ENCODE measurements around the gene ARG2. TPM values are rescaled to one million over a fixed set of nuclear protein-coding genes. Genes with fewer than 3 reads are reported as not detected.
"Not testable (repeated sequence)": the region's sequence is repeated elsewhere in the genome, so short reads cannot be mapped to it uniquely, and the experiment has no call there.

ARG2 gene
- total RNA-seq, 3 donors from 2014 or later (not counting 1 experiment from before 2014, with no cell fraction given) = 1.2 to 7.4 (median 1.4) TPM

GRCh38 chr14:67599698-67600561, 19.8 kb upstream of the ARG2 start, which contains the start of gene PIGH:
Gene PIGH (minus strand): TSS chr14:67600268. CDS start chr14:67600203, 65 bp downstream.
- Histone ChIP-seq H3K36me3 (ENCODE audit: control insufficient read depth, insufficient read depth, low read length) (no peaks in the 10 kb centered on the region), H3K27me3 (ENCODE audit: control insufficient read depth, insufficient read depth, low read length) (no peaks in the 10 kb centered on the region)

DNA sequence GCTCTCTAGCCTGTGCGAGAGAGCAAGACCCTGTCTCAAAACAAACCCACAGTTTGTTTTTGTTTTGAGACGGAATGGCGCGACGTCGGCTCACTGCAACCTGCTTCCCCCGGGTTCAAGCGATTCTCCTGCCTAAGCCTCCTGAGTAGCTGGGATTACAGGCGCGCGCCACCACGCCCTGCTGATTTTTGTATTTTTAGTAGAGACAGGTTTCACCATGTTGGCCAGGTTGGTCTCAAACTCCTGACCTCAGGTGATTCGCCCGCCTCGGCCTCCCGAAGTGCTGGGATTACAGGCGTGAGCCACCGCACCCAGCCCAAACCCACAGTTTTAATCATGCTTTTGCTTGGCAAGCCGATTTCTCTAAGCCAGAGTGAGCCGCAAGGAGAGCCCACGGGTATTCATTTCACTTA, 19.2 kb upstream of the ARG2 start:
- H3K9me3 ChIP-seq (ENCODE audit: control insufficient read depth, insufficient read depth, low read length); ATAC-seq; H3K36me3 ChIP-seq (ENCODE audit: control insufficient read depth, insufficient read depth, low read length); H3K9me3 Mint-ChIP-seq; H3K27me3 ChIP-seq (ENCODE audit: control insufficient read depth, insufficient read depth, low read length); H3K27me3 Mint-ChIP-seq (ENCODE audit: low read depth in 2 of 2); DNase-seq; H3K36me3 Mint-ChIP-seq: not testable (repeated sequence)
- intact Hi-C loops (cut with micrococcal nuclease) = loop anchor here (1.0 kb wide), 2 partner anchors 19 to 74 kb away; partner anchors contain the start of genes ARG2 and VTI1B
- Histone ChIP-seq H3K4me3 (ENCODE audit: low read length) (peak overlapping the region; percentile 41), H3K27ac (ENCODE audit: low read length) (peak overlapping the region; percentile 82), H3K4me1 (ENCODE audit: control insufficient read depth, insufficient read depth, low read length) (peaks cover 15% of the 10 kb centered on the region)
- H3K27ac Mint-ChIP-seq = peak overlapping the region; percentile 88 to 94
- peak overlapping the region; percentile 95 for H3K4me3 Mint-ChIP-seq
- H3K4me1 Mint-ChIP-seq = peaks cover 30 to 36% of the 10 kb centered on the region in 2 donors
- 91% methylated on average over 21 of the region's 21 CpGs for WGBS (ENCODE audit: insufficient coverage)

More at GRCh38 chr14:67599698-67600561, 19.8 kb upstream of the ARG2 start, which contains the start of gene PIGH:
- TF ChIP-seq, protein P1, sequence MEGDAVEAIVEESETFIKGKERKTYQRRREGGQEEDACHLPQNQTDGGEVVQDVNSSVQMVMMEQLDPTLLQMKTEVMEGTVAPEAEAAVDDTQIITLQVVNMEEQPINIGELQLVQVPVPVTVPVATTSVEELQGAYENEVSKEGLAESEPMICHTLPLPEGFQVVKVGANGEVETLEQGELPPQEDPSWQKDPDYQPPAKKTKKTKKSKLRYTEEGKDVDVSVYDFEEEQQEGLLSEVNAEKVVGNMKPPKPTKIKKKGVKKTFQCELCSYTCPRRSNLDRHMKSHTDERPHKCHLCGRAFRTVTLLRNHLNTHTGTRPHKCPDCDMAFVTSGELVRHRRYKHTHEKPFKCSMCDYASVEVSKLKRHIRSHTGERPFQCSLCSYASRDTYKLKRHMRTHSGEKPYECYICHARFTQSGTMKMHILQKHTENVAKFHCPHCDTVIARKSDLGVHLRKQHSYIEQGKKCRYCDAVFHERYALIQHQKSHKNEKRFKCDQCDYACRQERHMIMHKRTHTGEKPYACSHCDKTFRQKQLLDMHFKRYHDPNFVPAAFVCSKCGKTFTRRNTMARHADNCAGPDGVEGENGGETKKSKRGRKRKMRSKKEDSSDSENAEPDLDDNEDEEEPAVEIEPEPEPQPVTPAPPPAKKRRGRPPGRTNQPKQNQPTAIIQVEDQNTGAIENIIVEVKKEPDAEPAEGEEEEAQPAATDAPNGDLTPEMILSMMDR (IDR thresholded peaks at IDR 0.05) = peak; percentile 73
- Mint-ChIP-seq H3K4me1 (peaks cover 33 to 40% of the 10 kb centered on the region in 2 donors), H3K9me3 (no peaks in the 10 kb centered on the region), H3K4me3 (peak within 1 kb of the TSS; percentile 95), H3K36me3 (no peaks in the 10 kb centered on the region), H3K27ac (peak within 1 kb of the TSS; percentile 88 to 94), H3K27me3 (ENCODE audit: low read depth in 2 of 2) (peaks cover 3 to 4% of the 10 kb centered on the region in 2 donors)
- WGBS (ENCODE audit: insufficient coverage) = 4% methylated on average over 77 of the region's 77 CpGs
- peak within 1 kb of the TSS; percentile 82 for H3K27ac ChIP-seq (ENCODE audit: low read length)
- no peaks in the 10 kb centered on the region for H3K9me3 ChIP-seq (ENCODE audit: control insufficient read depth, insufficient read depth, low read length)
- peak; percentile 96 to 99 (median 98) for ATAC-seq
- H3K4me1 ChIP-seq (ENCODE audit: control insufficient read depth, insufficient read depth, low read length) = peaks cover 15% of the 10 kb centered on the region
- intact Hi-C loops (cut with micrococcal nuclease) = loop anchor here (1.0 kb wide), 2 partner anchors 19 to 74 kb away; partner anchors contain the start of genes ARG2 and VTI1B
- peak; percentile 96 for DNase-seq
- peak within 1 kb of the TSS; percentile 96 for H3K4me3 ChIP-seq (ENCODE audit: low read length)

GRCh38 chr14:67602076-67602475, 17.6 kb upstream of the ARG2 start:
- Histone ChIP-seq H3K4me3 (ENCODE audit: low read length) (no peak overlapping the region), H3K9me3 (ENCODE audit: control insufficient read depth, insufficient read depth, low read length) (no peaks in the 10 kb centered on the region), H3K36me3 (ENCODE audit: control insufficient read depth, insufficient read depth, low read length) (no peaks in the 10 kb centered on the region), H3K4me1 (ENCODE audit: control insufficient read depth, insufficient read depth, low read length) (peaks cover 15% of the 10 kb centered on the region), H3K27ac (ENCODE audit: low read length) (no peak overlapping the region), H3K27me3 (ENCODE audit: control insufficient read depth, insufficient read depth, low read length) (no peaks in the 10 kb centered on the region)
- H3K27ac Mint-ChIP-seq = no peak overlapping the region
- WGBS (ENCODE audit: insufficient coverage) = 100% methylated on average over 1 of the region's 7 CpGs
- intact Hi-C loops (cut with micrococcal nuclease) = no loop called here
- no peak for DNase-seq
- peak overlapping the region; percentile 63 for H3K4me3 Mint-ChIP-seq
- peaks cover 9 to 10% of the 10 kb centered on the region in 2 donors for H3K27me3 Mint-ChIP-seq (ENCODE audit: low read depth in 2 of 2)
- TF ChIP-seq, protein P1 (IDR thresholded peaks at IDR 0.05) = no peak
- no peak for ATAC-seq
- no peaks in the 10 kb centered on the region for H3K36me3 Mint-ChIP-seq
- peaks cover 28 to 34% of the 10 kb centered on the region in 2 donors for H3K4me1 Mint-ChIP-seq
- H3K9me3 Mint-ChIP-seq = no peaks in the 10 kb centered on the region

- no peaks in the 10 kb centered on the region for H3K9me3 ChIP-seq (ENCODE audit: control insufficient read depth, insufficient read depth, low read length)
- Mint-ChIP-seq H3K4me1 (peaks cover 24 to 26% of the 10 kb centered on the region in 2 donors), H3K27me3 (ENCODE audit: low read depth in 2 of 2) (peaks cover 9 to 10% of the 10 kb centered on the region in 2 donors), H3K9me3 (no peaks in the 10 kb centered on the region), H3K36me3 (no peaks in the 10 kb centered on the region), H3K4me3 (no peak overlapping the region), H3K27ac (no peak overlapping the region)
- no peak for ATAC-seq
- 31% methylated on average over 5 of the region's 5 CpGs for WGBS (ENCODE audit: insufficient coverage)
- peak overlapping the region; percentile 43 for H3K27ac ChIP-seq (ENCODE audit: low read length)
- no peak for DNase-seq
- intact Hi-C loops (cut with micrococcal nuclease) = no loop called here
- H3K27me3 ChIP-seq (ENCODE audit: control insufficient read depth, insufficient read depth, low read length) = no peaks in the 10 kb centered on the region
- no peak overlapping the region for H3K4me3 ChIP-seq (ENCODE audit: low read length)
- TF ChIP-seq, protein P1 (IDR thresholded peaks at IDR 0.05) = no peak
- peaks cover 15% of the 10 kb centered on the region for H3K4me1 ChIP-seq (ENCODE audit: control insufficient read depth, insufficient read depth, low read length)
- H3K36me3 ChIP-seq (ENCODE audit: control insufficient read depth, insufficient read depth, low read length) = no peaks in the 10 kb centered on the region
Measured at GRCh38 chr14:67602995-67603545, 16.6 kb upstream of the ARG2 start.

Measured in natural killer cell (primary cell).